Panc1 (cell line): Measurements from ENCODE around the gene MB21D2.

Experiments used
- CTCF ChIP-seq: fragments of 450-650 bp; IDR thresholded peaks from 2 replicates; pipeline ENCODE4 v1.5.1; 2017; ENCODE audit warnings: mild to moderate bottlenecking
- POLR2AphosphoS5 ChIP-seq: IDR thresholded peaks from 2 replicates; pipeline ENCODE4 v1.6.1; 2012; ENCODE audit warnings: mild to moderate bottlenecking, low read depth, low read length, moderate library complexity
- REST ChIP-seq, 2 experiments: IDR thresholded peaks; 2 replicates each; pipeline ENCODE4 v1.6.1; 2011 to 2012; ENCODE audit warnings: low read depth in 2 of 2, control low read depth in 1 of 2, low read length in 1 of 2, mild to moderate bottlenecking in 1 of 2, moderate library complexity in 1 of 2; ENCODE audit not compliant: insufficient read depth in 1 of 2
- SIN3A ChIP-seq: IDR thresholded peaks from 2 replicates; pipeline ENCODE4 v1.6.1; 2012; ENCODE audit warnings: low read depth, mild to moderate bottlenecking, low read length, moderate library complexity, borderline replicate concordance; ENCODE audit not compliant: insufficient read depth
- TCF7L2 ChIP-seq: IDR thresholded peaks from 2 replicates; pipeline ENCODE4 v1.6.1; 2011; ENCODE audit warnings: mild to moderate bottlenecking, low read depth, low read length, inconsistent platforms

GRCh38 chr3:192917404-192918274, at the start of gene MB21D2:
- TF ChIP-seq CTCF: no peak
- peak; percentile 62 for TF ChIP-seq POLR2AphosphoS5
- no peak for TF ChIP-seq TCF7L2
- peak in 1 of 2 experiments; percentile 29; a peak in 1 of 4 replicates for TF ChIP-seq REST (IDR thresholded peaks at IDR 0.05; ENCODE audit: insufficient read depth in 1 of 2, low read depth in 2 of 2, low read length in 1 of 2)
- TF ChIP-seq SIN3A: peak; percentile 62; the same call in 1 of the 2 replicates
